ENCODE measurements around the gene ARL14.
"Not testable (repeated sequence)": the region's sequence is repeated elsewhere in the genome, so short reads cannot be mapped to it uniquely, and the experiment has no call there.

ARL14 gene

DNA sequence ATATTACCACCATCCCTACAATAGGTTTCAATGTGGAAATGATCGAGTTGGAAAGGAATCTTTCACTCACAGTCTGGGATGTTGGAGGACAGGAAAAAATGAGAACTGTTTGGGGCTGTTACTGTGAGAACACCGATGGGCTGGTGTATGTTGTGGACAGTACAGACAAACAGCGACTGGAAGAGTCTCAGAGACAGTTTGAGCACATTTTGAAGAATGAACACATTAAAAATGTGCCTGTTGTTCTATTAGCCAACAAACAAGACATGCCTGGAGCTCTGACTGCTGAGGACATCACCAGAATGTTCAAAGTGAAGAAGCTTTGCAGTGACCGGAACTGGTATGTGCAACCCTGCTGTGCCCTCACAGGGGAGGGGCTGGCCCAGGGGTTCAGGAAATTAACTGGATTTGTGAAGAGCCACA, 510 bp downstream of the ARL14 start:
- no peak for DNase-seq

GRCh38 chr3:160678292-160678842, 1.4 kb downstream of the ARL14 start:
- DNase-seq = no peak

GRCh38 chr3:160684368-160684740, 7.4 kb downstream of the ARL14 start:
- DNase-seq = no peak

DNA sequence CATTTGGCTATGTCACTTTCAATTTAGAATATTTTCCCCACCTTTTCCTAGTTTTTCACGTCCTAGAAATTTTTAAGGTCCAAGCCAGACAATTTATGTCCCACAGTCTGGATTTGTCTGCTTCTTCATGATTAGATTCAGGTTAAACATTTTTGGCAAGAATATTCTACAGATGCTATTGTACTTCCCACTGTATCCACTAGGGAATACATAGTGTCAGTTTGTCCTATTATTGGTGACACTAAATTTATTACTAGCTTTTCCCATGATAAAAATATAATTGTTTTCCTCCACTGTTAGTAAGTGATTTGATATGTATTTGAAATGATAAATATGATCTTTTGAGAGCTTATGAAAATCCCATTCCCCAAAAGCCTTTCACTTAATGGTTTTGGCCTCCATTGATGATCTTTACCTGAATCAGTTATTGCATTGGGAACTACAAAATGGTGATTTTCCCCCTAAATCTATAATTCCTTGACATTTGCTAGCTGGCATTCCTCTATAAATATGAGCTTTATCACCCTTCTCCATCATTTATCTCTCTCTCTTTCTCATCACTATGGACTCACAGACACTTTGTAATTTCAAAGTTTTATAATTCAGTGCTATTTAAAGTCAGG, 8.3 kb downstream of the ARL14 start:
- peak in 1 of 2 donors; percentile 8 for DNase-seq

DNA sequence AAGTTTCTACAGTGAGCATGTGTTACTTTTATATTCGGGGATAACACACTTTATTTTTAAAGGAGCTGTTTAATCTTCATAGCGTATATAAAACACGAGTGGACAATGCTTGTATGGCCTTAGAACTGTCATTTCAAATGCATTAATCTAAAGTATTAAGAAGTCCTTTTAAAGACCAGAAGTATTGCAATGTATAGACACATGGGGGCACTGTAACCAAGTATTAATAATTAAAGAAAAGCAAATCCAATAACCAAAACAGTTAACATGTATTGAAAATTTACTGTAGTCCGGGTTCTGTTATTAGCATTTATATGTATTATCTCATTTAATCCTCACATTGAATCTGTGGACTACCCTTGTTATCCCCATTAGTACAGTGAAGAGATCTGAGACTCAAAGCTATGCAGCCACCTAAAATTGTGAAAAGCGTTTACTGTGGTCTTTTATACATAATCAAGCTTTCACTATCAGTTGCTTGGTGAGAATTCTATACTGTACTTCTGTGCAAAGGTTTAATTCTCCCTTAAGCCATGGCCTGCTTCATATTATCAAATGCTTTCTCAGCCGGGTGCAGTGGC, 10.1 kb downstream of the ARL14 start:
- DNase-seq = peak in 1 of 2 donors; percentile 43

GRCh38 chr3:160691151-160691550, 14.2 kb downstream of the ARL14 start:
- no peak for DNase-seq

DNA sequence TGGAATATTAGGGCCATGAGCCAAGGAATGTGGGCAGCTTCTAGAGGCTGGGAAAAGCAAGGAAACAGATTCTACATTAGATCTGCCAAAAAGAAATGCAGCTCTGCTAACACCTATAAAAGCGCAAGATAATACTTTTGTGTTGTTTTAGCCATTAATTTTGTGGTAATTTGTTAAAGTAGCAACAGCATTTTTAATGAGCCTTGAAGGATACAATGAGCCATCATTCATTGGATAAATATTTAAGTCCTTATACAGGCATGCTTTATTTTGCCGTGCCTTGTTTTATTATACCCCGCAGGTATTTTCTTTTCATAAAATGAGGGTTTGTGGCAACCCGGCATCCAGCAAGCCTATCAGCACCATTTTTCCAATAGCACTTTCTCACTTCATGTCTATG, 15.0 kb downstream of the ARL14 start:
- no peak for DNase-seq

- no peak for DNase-seq
Measured at GRCh38 chr3:160693191-160693590, 16.2 kb downstream of the ARL14 start.

- no peak for DNase-seq
Measured at GRCh38 chr3:160694345-160694744, 17.4 kb downstream of the ARL14 start.

DNA sequence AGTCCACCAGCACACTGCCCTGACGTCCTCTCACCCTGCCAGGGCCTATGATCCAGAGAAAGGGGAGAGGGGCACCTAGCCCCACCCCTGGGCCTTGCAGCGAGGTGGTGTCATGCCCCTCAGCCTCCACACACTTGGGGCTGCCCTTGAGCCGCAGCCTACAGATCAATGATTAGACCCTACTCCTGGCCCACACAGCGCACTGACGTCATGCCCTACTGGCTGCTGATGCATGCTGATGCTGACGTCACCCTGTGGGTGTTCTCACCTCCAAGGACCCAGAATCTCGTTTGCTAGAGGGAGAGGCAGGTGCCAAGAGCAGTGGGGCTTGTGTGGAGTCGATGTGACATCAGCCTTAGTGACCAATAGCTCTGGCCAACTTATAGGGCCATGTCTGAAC, 18.0 kb downstream of the ARL14 start:
- DNase-seq = no peak

GRCh38 chr3:160695915-160696327, 19.0 kb downstream of the ARL14 start:
- no peak for DNase-seq

DNA sequence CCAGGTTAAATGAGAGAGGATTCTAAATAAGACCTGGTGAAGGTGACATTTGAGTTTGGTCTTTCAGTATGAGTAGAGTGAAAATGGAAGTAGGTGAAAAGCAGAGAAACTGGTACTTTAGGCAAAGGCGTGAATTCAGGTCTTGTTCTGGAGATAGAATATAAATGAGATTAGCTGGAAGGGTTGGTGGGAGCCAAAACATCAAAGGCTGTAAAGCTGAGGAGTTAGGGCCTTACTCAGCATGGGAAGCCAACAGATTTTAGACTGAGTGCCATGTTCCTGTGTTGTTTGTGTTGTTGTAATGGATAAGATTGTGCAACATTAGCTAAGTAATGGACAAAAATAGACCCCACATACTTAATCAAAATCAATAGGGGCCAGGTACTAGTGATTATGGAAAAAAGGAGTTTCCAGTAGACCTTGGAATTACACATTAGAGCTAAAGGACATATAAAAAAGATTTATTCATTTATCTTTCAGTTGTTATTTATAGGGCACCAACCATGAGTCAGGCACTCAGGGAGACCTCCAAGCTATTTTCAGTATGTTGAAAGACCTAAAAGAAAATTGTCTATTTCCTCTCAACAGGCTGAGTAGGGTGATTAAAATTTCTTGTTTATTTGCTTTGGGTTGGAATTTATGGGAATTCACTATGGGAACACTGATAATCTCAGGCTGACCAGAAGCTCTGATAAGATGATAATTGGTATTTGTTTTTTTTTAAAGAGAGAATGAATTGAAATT, 20.8 kb downstream of the ARL14 start:
- no peak for DNase-seq

DNA sequence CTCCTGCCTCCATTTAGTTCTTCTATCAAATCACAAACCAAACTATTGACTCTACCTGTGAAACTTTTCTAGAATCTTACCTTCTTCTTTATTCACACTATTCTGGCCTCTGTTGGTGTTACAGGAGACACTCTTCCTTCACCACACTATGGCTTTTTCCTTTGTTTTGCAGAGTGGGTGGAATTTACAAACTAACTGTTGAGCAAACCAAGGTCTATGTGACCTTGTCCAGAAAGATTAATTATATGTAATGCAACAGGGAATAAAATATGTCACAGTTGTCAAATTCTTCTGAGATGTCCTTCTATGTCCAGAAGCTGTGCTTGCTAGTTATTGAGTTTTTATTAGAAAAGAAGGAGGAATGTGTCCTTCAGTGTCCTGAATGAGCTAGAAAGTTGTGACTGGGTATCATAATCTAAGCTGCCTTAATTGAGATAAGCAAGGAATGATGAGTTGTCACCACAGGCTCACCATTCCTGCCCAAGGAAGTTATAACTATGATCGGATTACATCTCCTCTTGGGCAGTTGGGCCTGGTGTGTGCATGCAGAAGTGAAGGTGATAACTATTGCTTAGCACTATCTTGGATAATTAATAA, 21.7 kb downstream of the ARL14 start:
- DNase-seq = no peak

- no peak for DNase-seq
Measured at GRCh38 chr3:160701490-160701889, 24.5 kb downstream of the ARL14 start.

GRCh38 chr3:160702290-160702689, 25.3 kb downstream of the ARL14 start:
- no peak for DNase-seq

DNA sequence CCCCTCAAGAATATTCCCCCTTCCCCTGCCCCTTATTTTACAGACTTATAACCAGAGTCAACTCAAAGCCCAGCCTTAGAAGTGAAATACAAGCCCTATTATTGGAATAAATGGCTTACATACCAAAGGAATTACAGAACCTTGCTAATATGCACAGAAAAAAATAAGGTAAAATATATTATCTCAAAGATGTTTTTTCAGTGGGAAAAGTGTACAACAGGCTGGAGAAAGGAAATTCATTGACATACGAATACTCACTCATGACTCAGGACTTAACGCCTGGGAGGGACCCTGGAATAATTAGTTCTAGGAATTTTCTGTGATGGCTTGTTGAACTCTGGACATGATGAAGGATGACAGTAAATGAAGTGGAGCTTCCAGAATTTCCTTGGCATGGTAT, 27.0 kb downstream of the ARL14 start:
- no peak for DNase-seq

DNA sequence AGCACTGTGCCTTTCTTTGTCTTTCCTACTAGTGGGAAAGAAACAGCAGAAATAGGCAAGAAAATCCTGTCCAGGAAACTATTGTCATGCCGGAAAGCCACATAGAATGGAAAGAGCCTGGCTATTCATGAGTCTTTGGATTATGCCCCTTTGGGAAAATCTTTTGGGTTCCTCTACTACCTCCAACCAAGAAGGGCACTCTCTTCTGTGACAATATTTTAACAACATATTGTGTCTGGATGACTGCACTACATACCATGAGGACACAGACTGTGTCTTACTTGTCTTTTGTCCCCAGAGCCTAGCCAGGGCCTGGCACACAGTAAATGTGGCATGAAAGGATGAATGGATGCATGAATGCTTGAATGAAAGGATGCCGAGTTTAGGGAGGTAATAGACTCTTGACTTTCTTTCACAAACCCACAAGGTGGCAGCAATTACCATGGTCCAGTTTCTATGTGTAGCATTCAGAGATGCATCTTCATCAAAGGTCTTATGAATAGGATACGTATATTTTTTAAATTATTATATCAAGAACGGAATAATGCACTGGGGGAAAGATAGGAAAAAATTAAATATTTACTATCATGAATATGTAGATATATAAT, 30.3 kb downstream of the ARL14 start:
- DNase-seq = peak; percentile 40 to 49

DNA sequence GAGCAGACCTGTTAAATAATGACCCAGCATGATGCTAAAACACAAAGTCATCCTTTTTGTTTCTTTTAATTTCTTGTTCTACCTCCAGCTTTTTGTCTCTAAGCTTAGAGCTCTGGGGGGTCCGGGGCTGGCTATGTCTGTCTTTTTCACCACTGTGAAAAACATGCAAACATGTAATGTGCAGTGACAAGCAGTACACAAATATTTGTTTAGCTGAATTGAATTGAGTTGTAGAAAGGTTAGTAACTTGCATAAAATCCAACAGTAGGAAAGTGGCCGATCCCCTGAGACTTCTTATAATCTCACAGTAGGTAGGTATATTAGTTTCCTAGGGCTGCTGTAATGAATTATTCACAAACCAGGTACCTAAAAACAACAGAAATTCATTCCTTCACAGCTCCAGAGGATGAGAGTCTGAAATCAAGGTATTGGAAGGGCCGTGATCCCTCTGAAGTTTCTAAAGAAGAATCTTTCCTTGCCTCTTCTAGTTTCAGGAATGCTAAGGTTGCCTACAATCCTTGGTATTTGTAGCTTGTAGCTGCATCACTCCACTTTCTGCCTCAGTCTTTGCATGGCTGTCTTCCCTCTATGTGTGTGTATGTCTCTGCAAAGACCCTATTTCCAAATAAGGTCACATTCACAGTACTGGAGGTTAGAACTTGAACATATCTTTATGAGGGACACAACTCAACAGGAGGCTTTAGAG, 32.7 kb downstream of the ARL14 start:
- no peak for DNase-seq

- not testable (repeated sequence) for DNase-seq
Measured at GRCh38 chr3:160713144-160713543, 36.2 kb downstream of the ARL14 start.

- no peak for DNase-seq
Measured at GRCh38 chr3:160719710-160720109, 42.8 kb downstream of the ARL14 start.

- no peak for DNase-seq
Measured at GRCh38 chr3:160720123-160720746, 43.3 kb downstream of the ARL14 start.

- DNase-seq = no peak
Measured at GRCh38 chr3:160722331-160722730, 45.4 kb downstream of the ARL14 start.
